H1 (cell line): ENCODE data around the gene FGF21. TPM values are rescaled to one million over a fixed set of nuclear protein-coding genes. Genes with fewer than 3 reads are reported as not detected.
A peak's percentile ranks its signal among the peaks of the same experiment; 100 is the strongest.

ENCODE experiments used
- CTCF ChIA-PET: fragments of 300-600 bp; sonication (Branson Sonifier 250); formaldehyde crosslinking; loops from one replicate; lab custom pipeline; 2021; ENCODE audit not compliant: partially characterized antibody; lab: Charles Lee
- POLR2A ChIA-PET: fragments of 300-600 bp; sonication (Branson Sonifier 250); formaldehyde crosslinking; loops from one replicate; lab custom pipeline; 2021; ENCODE audit warnings: inconsistent platforms; ENCODE audit not compliant: partially characterized antibody; lab: Charles Lee
- DNase-seq, 2 experiments: peaks; one replicate each; pipeline versions ENCODE4 v3.0.0 to v3.0.0-alpha.2; 2010 to 2022; ENCODE audit warnings: low spot score in 2 of 2, low read depth in 1 of 2, mixed read lengths in 1 of 2
- FAIRE-seq: peaks from 2 replicates; lab custom pipeline; 2011; peaks lifted over from hg19 to GRCh38; lab: Jason Lieb, UNC
- H2AFZ ChIP-seq: 2 replicates; pipeline ENCODE4 v1.8.1; 2012; ENCODE audit warnings: low read length, inconsistent platforms
- H2AK5ac ChIP-seq: 2 replicates; pipeline ENCODE4 v1.6.1; 2013; ENCODE audit warnings: low read depth, low read length
- H2BK120ac ChIP-seq: replicated peaks from 2 replicates; pipeline ENCODE3; 2013; ENCODE audit warnings: low read depth, low read length, inconsistent platforms
- H2BK12ac ChIP-seq: 2 replicates; pipeline ENCODE4 v1.6.1; 2013; ENCODE audit warnings: low read depth, low read length
- H2BK15ac ChIP-seq: 2 replicates; pipeline ENCODE4 v1.6.1; 2013; ENCODE audit warnings: low read length
- H2BK20ac ChIP-seq: 2 replicates; pipeline ENCODE4 v1.6.1; 2013; ENCODE audit warnings: low read length
- H2BK5ac ChIP-seq: 2 replicates; pipeline ENCODE4 v1.6.1; 2013; ENCODE audit warnings: low read depth, low read length
- H3K14ac ChIP-seq: 2 replicates; pipeline ENCODE4 v1.6.1; 2013; ENCODE audit warnings: inconsistent platforms; ENCODE audit not compliant: insufficient read length
- H3K18ac ChIP-seq: 2 replicates; pipeline ENCODE4 v1.6.1; 2013; ENCODE audit warnings: low read length; ENCODE audit errors: extremely low read depth
- H3K23ac ChIP-seq: 2 replicates; pipeline ENCODE4 v1.6.1; 2013; ENCODE audit warnings: inconsistent platforms; ENCODE audit not compliant: insufficient read length
- H3K23me2 ChIP-seq: 2 replicates; pipeline ENCODE4 v1.6.1; 2013; ENCODE audit warnings: low read depth, low read length
- H3K27ac ChIP-seq: 2 replicates; pipeline ENCODE4 v1.6.1; 2011; ENCODE audit warnings: low read depth, low read length, inconsistent platforms
- H3K27me3 ChIP-seq, 4 experiments: replicated peaks in 1 of 4; 1 replicate in 1 of 4; 2 replicates in 3 of 4; pipeline versions ENCODE4 v1.6.1 to v1.8.1; 2011 to 2013; ENCODE audit warnings: low read length in 3 of 4, mild to moderate bottlenecking in 3 of 4, inconsistent platforms in 2 of 4, mixed read lengths in 2 of 4, moderate library complexity in 1 of 4; ENCODE audit not compliant: control insufficient read depth in 3 of 4, insufficient read depth in 3 of 4; ENCODE audit errors: extremely low read depth in 1 of 4
- H3K36me3 ChIP-seq, 4 experiments: 2 replicates each; pipeline versions ENCODE4 v1.6.1 to v1.8.1; 2011 to 2013; ENCODE audit warnings: mild to moderate bottlenecking in 4 of 4, low read length in 3 of 4, moderate library complexity in 2 of 4, control low read depth in 1 of 4, inconsistent platforms in 1 of 4; ENCODE audit not compliant: insufficient read depth in 4 of 4, control insufficient read depth in 2 of 4
- H3K4ac ChIP-seq: replicated peaks from 2 replicates; pipeline ENCODE3; 2013; ENCODE audit warnings: low read length, low read depth, mixed read lengths, inconsistent platforms; ENCODE audit not compliant: insufficient read length
- H3K4me1 ChIP-seq, 4 experiments: replicated peaks in 1 of 4; 1 replicate in 1 of 4; 2 replicates in 3 of 4; pipeline versions ENCODE4 v1.6.1 to v1.8.1; 2011 to 2013; ENCODE audit warnings: low read length in 3 of 4, inconsistent platforms in 2 of 4, mixed read lengths in 1 of 4; ENCODE audit not compliant: insufficient read depth in 4 of 4, control insufficient read depth in 3 of 4
- H3K4me2 ChIP-seq, 2 experiments: 2 replicates each; pipeline versions ENCODE4 v1.6.1 to v1.8.1; 2011 to 2013; ENCODE audit warnings: low read depth in 2 of 2, low read length in 2 of 2, control low read depth in 1 of 2, inconsistent platforms in 1 of 2, mild to moderate bottlenecking in 1 of 2; ENCODE audit not compliant: insufficient read depth in 1 of 2
- H3K4me3 ChIP-seq, 4 experiments: fragments of 200-600, 300-600 bp in 1 of 4; sonication (generic), shearing (Covaris generic), sonication (Bioruptor Twin) in 1 of 4; 2 replicates each; pipeline versions ENCODE4 v1.5.1 to v1.8.1; 2011 to 2016; ENCODE audit warnings: low read length in 4 of 4, low read depth in 3 of 4, control low read depth in 2 of 4, inconsistent platforms in 2 of 4, mild to moderate bottlenecking in 2 of 4, mixed read lengths in 1 of 4, moderate library complexity in 1 of 4; ENCODE audit not compliant: insufficient read depth in 2 of 4; ENCODE audit errors: extremely low read depth in 1 of 4
- H3K56ac ChIP-seq: replicated peaks from 2 replicates; pipeline ENCODE3; 2013; ENCODE audit warnings: low read depth, mild to moderate bottlenecking, mixed read lengths, low read length, inconsistent platforms; ENCODE audit not compliant: insufficient read length
- H3K79me1 ChIP-seq: 2 replicates; pipeline ENCODE4 v1.6.1; 2013; ENCODE audit warnings: low read depth, low read length, control low read depth
- H3K79me2 ChIP-seq, 2 experiments: 2 replicates each; pipeline versions ENCODE4 v1.6.1 to v1.8.1; 2012 to 2013; ENCODE audit warnings: low read length in 2 of 2, mild to moderate bottlenecking in 2 of 2, inconsistent platforms in 1 of 2; ENCODE audit not compliant: insufficient read depth in 2 of 2, control insufficient read depth in 1 of 2
- H3K9ac ChIP-seq, 4 experiments: replicated peaks in 1 of 4; 1 replicate in 1 of 4; 2 replicates in 3 of 4; pipeline versions ENCODE4 v1.6.1 to v1.8.1; 2011 to 2013; ENCODE audit warnings: low read depth in 3 of 4, low read length in 3 of 4, control low read depth in 2 of 4, mild to moderate bottlenecking in 2 of 4, moderate library complexity in 2 of 4, inconsistent platforms in 1 of 4; ENCODE audit errors: extremely low read depth in 1 of 4
- H3K9me3 ChIP-seq, 2 experiments: 2 replicates each; pipeline versions ENCODE4 v1.6.1 to v1.8.1; 2012 to 2013; ENCODE audit warnings: mild to moderate bottlenecking in 2 of 2, moderate library complexity in 2 of 2, control low read depth in 1 of 2, inconsistent platforms in 1 of 2, low read depth in 1 of 2, low read length in 1 of 2, mixed read lengths in 1 of 2; ENCODE audit not compliant: insufficient read depth in 2 of 2
- H4K20me1 ChIP-seq, 2 experiments: replicated peaks in 1 of 2; 2 replicates each; pipeline versions ENCODE3 to v1.8.1; 2011 to 2013; ENCODE audit warnings: inconsistent platforms in 2 of 2, low read length in 2 of 2, mild to moderate bottlenecking in 1 of 2; ENCODE audit not compliant: insufficient read depth in 2 of 2, control insufficient read depth in 1 of 2
- H4K5ac ChIP-seq: 2 replicates; pipeline ENCODE4 v1.6.1; 2013; ENCODE audit warnings: low read length, low read depth, mixed read lengths, inconsistent platforms; ENCODE audit not compliant: insufficient read length
- H4K8ac ChIP-seq: 2 replicates; pipeline ENCODE4 v1.8.0; 2013; ENCODE audit warnings: mild to moderate bottlenecking, moderate library complexity, low read length, inconsistent platforms; ENCODE audit not compliant: insufficient read depth; ENCODE audit errors: extremely low read depth
- H4K91ac ChIP-seq: replicated peaks from 2 replicates; pipeline ENCODE3; 2013; ENCODE audit warnings: low read length, mixed read lengths, inconsistent platforms; ENCODE audit not compliant: insufficient read length
- SAP30 ChIP-seq: fragments of 300-600 bp; sonication (generic); IDR thresholded peaks from 2 replicates; pipeline ENCODE4 v1.7.1; 2012; ENCODE audit warnings: low read length, moderate library complexity, mild to moderate bottlenecking, inconsistent platforms; ENCODE audit not compliant: insufficient read depth, insufficient replicate concordance
- SIN3A ChIP-seq, 2 experiments: IDR thresholded peaks in 1 of 2; conservative IDR thresholded peaks in 1 of 2; 2 replicates each; pipeline ENCODE4 v1.6.1; 2011 to 2012; ENCODE audit warnings: low read length in 2 of 2, improper control_type of control experiment in 1 of 2, low read depth in 1 of 2, mild to moderate bottlenecking in 1 of 2
- TAF1 ChIP-seq: IDR thresholded peaks from 2 replicates; pipeline ENCODE4 v1.6.1; 2011; ENCODE audit warnings: mild to moderate bottlenecking, low read depth, low read length
- WGBS, 2 experiments: shearing (Covaris generic) in 1 of 2; methylation state at CpG; one replicate each; pipeline versions ENCODE4 v1.1.6 to v1.1.7; 2013 to 2015; ENCODE audit warnings: low lambda C conversion rate in 2 of 2, mixed read lengths in 2 of 2, inconsistent platforms in 1 of 2, low coverage in 1 of 2, missing lambda C conversion rate in 1 of 2; ENCODE audit not compliant: insufficient replicate concordance in 2 of 2, insufficient coverage in 1 of 2, insufficient read length in 1 of 2; ENCODE audit errors: extremely low coverage in 1 of 2, missing lambda C conversion rate in 1 of 2; 5-methylcytosine and 5-hydroxymethylcytosine counted together
- polyA plus RNA-seq, 7 experiments: library from polyadenylated mRNA; depleted of rRNA in 3 of 7; stranded (reverse) in 5 of 7; unstranded in 2 of 7; fragments of >200 nt in 5 of 7; fragments of 200-250 nt in 2 of 7; gene quantifications; 1 replicate in 5 of 7; 2 replicates in 1 of 7; 4 replicates in 1 of 7; pipeline versions ENCODE4 v1.2.1 to v1.2.3, GENCODE V29; 2011 to 2013; ENCODE audit warnings: missing spikeins in 2 of 7, mixed read lengths in 2 of 7
- total RNA-seq: library from RNA; stranded (reverse); fragmentation: NEBNext Ultra II Directional; extraction: Animal tissue kit (Norgen Biotek cat#: 25700); gene quantifications from 2 replicates; pipeline ENCODE4 v1.2.1, GENCODE V29; 2021

The FGF21 gene
- total and polyA plus RNA-seq, 2 of the 8 experiments (the other 6 are each of a cell fraction or from before 2014, with no cell fraction given), result 0.48 to 0.80 TPM

DNA sequence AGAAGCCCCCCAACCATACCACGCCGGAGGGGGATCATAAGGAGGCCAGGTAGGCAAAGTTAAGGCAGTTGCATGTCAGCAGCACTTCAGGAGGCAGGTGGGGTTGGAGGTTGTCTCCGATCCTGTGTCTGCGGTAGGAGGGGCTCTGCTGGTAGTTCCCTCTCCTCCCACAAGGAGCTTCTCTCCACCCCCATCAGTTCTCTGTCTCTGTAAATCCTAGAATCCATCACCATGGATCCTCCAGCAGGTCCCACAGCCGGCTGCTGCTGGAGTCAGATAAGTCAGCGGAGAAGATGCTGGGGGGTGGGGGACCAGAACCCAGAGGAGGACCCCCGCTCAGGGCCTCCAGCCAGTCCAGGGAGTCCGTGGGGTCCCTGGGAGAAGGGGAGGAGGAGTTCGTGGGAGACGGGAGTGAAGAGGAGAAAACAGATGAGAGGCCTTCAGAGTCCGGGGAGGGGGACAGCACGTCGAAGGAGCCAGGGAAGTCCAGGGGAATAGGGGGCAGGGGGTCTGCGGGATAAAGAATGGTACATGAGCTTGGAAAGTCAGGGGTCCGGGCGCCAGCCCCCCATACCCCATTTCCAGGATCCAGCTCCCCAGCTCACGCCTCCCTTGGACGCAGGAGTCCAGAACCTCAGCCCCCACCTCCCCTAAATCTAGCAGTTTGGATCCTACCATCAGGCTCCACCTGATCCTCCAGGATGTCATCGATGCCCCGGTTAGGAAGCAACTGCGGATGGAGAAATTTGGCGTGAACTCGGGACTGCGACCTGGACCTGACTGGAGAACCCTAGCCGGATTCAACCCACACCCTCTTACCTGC is 42.1 kb upstream of the FGF21 start:
- peak overlapping the region; percentile 75; the same call in 1 of the 2 replicates for H4K8ac ChIP-seq
- no peaks in the 10 kb centered on the region for H3K27me3 ChIP-seq
- 6% methylated on average over 24 of the region's 25 CpGs; no CpG with 5 or more reads in 1 of the 2 experiments for WGBS, 2 experiments
- H3K4ac ChIP-seq, result no peak overlapping the region
- DNase-seq (peak in 1 of 2 experiments; percentile 77), FAIRE-seq (peak; percentile 63)
- no peak overlapping the region for H4K5ac ChIP-seq
- H3K4me1 ChIP-seq, result peaks cover 0 to 23% (median 3%) of the 10 kb centered on the region in 4 experiments; a peak in 5 of 7 replicates
- no peak overlapping the region for H3K14ac ChIP-seq
- no peak overlapping the region for H2AFZ ChIP-seq
- H2BK5ac ChIP-seq, result peak overlapping the region; percentile 32; the same call in 1 of the 2 replicates
- POLR2A ChIA-PET, result interaction anchor here (0.6 to 7.7 kb wide), 25 partner anchors 12 to 159 kb away, joined by 3 to 59 read pairs (median 5); partner anchors contain the start of genes CA11, FUT2, IZUMO1 and PPP1R15A
- H2AK5ac ChIP-seq, result no peak overlapping the region
- H3K9me3 ChIP-seq, result 0 out of 4 replicates have a peak, but pooled peaks cover 0 to 3% of the 10 kb centered on the region in 2 experiments
- peak overlapping the region; percentile 74 for H4K91ac ChIP-seq
- H3K4me3 ChIP-seq, result peak overlapping the region; percentile 76 to 86 (median 82)
- H3K18ac ChIP-seq, result no peak overlapping the region; the same call in 1 of the 2 replicates
- CTCF ChIA-PET, result interaction anchor here (0.7 to 8.2 kb wide), 16 partner anchors 13 to 419 kb away, joined by 3 to 53 read pairs (median 8); partner anchors contain the start of genes CA11 and FUT2
- no peak overlapping the region for H3K56ac ChIP-seq
- peak overlapping the region in 1 of 4 experiments; percentile 58; a peak in 2 of 7 replicates for H3K9ac ChIP-seq
- H2BK120ac ChIP-seq, result no peak overlapping the region
- H4K20me1 ChIP-seq, result no peaks in the 10 kb centered on the region
- no peaks in the 10 kb centered on the region for H3K79me2 ChIP-seq
- H2BK15ac ChIP-seq, result peak overlapping the region; percentile 48; the same call in 1 of the 2 replicates
- H3K4me2 ChIP-seq, result peak overlapping the region; percentile 78 to 82
- no peaks in the 10 kb centered on the region for H3K79me1 ChIP-seq
- H2BK20ac ChIP-seq, result no peak overlapping the region
- no peak overlapping the region for H3K27ac ChIP-seq
- no peak overlapping the region for H2BK12ac ChIP-seq
- peaks cover 22% of the 10 kb centered on the region; the same call in 1 of the 2 replicates for H3K23me2 ChIP-seq
- H3K23ac ChIP-seq, result no peak overlapping the region
- no peaks in the 10 kb centered on the region for H3K36me3 ChIP-seq
- peak; percentile 87 for TF ChIP-seq SAP30
- TF ChIP-seq TAF1, result 0 out of 2 replicates have a peak, but pooled peaks have one; percentile 39
- 0 out of 4 replicates have a peak, but pooled peaks of 1 of the 2 experiments have one; percentile 28 for TF ChIP-seq SIN3A (conservative IDR thresholded peaks at IDR 0.05 in 1 of 2, IDR thresholded peaks at IDR 0.05 in 1 of 2; ENCODE audit: low read depth in 1 of 2, low read length in 2 of 2)
